HG02885 (cell line): Measurements from ENCODE around the gene APOH.
"Not testable (repeated sequence)": the region's sequence is repeated elsewhere in the genome, so short reads cannot be mapped to it uniquely, and the experiment has no call there.

ENCODE experiments used
- ATAC-seq: cut with Tn5 transposase; IDR thresholded peaks from one replicate; pipeline ENCODE4 v1.9.1; 2021; ENCODE audit warnings: mild to moderate bottlenecking; ENCODE audit not compliant: unreplicated experiment, poor library complexity

APOH gene

DNA sequence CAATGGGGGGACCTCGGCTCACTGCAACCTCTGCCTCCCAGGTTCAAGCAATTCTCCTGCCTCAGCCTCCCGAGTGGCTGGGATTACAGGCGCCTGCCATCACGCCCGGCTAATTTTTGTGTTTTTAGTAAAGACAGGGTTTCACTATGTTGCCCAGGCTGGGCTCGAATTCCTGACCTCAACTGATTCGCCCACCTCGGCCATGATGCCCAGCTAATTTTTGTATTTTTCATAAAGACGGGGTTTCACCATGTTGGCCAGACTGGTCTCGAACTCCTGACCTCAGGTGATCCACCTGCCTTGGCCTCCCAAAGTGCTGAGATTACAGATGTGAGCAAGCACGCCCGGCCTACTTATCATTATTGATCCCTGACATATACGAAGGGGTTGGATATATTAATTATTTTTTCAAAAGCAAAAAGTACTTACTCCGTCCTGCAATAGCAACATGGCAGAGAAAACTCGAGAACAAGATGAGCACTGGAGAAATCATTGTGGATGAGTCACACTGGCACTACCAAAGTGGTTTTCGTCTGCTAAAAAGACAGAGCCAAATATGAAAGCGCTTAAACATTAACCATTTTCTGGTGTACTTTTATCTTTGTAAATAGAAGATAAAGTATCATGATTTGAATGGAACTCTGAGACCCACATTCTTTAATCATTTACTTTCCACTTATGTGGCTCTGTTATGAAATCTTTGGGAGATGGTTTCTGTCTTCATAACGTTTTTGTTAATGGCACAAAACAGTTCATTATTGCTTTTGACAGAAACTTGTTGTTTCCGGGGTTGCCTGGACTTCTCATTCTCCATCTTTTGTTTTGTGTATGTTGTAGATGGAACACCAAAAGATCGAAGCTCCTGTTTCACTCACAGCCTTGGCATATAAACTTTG lies at the start of gene APOH:
TSS of gene APOH (minus strand) at position 529 of the 896 bp plus-strand sequence. CDS start at position 493, 36 bp downstream.
- ATAC-seq = no peak

GRCh38 chr17:66277191-66277590 lies 48.0 kb upstream of the APOH start:
- ATAC-seq = no peak

DNA sequence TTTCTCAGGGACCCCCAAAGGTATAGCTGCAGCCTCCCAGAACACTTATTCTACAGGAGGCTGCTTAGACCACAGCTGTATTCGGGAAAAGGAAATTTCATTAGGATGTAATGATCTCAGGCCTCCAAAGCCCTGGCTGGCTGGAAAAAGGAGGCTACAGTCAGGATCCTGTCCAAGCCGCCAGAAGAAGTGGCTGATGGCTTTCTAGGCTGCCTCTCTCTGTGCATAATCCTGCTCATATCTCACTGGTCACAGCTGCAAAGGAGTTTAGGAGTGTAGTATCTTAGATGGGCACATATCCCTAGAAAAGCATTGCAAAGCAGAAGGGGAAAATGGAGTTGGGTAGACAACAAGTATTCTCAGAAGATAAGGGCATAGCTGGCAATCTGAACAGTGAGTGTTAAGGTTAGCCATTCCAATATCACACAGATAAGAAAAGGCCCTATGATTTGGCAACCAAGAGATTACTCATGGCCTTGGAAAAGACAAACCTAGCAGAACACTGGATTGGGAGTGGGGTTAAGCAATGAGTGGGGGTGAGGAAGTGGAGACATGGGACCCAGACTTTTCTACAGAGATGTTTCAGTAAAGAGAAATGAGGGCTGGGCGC lies 47.2 kb upstream of the APOH start:
- ATAC-seq = no peak

DNA sequence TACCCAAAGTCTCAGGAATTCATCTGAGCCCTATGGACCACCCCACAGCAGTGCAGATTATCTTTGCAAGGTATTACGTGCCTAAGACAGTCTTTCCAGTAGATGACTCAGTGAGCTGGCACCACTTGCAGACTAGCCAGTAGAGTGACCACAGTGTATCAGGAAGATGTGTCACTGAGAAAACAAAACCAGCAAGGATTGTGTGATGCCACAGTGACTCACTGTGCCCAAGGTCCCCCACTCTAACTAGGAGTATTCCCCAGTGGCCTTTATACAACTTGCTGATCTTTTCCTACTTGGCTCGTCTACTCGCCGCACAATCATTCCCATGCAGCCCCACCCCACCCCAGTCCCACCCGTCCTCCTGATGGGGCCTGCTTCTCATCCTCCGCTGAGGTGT lies 46.4 kb upstream of the APOH start:
- ATAC-seq = no peak

- no peak for ATAC-seq
These were observed 44.3 kb upstream of the APOH start for GRCh38 chr17:66273586-66273848.

GRCh38 chr17:66272811-66273585 lies 43.8 kb upstream of the APOH start:
- ATAC-seq = no peak

- no peak for ATAC-seq
These were observed 42.3 kb upstream of the APOH start for GRCh38 chr17:66271512-66271911.

GRCh38 chr17:66270106-66270505 lies 40.9 kb upstream of the APOH start:
- no peak for ATAC-seq

- ATAC-seq = no peak
These were observed 39.2 kb upstream of the APOH start for GRCh38 chr17:66268247-66268927.

- no peak for ATAC-seq
These were observed 35.5 kb upstream of the APOH start for GRCh38 chr17:66264696-66265095.

GRCh38 chr17:66262767-66263166 lies 33.6 kb upstream of the APOH start:
- ATAC-seq = no peak

DNA sequence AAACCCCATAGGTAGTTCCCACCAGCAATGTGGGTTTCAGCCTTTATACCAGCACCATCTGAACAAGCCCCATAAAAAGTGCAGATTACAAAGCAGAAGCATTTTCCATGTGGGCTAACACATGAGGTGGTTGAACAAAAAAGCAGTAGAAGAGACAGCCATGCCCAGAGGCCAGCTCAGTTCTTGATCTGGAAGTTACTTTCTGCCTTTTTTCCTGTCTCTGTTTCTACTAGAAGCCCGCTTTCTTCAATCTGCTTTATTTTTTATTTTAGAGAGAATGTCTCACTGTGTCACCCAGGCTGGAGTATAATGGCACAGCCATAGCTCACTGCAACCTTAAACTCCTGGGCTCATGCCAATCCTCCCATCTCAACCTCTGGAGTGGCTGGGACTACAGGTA lies 31.5 kb upstream of the APOH start:
- ATAC-seq = no peak

- no peak for ATAC-seq
These were observed 31.1 kb upstream of the APOH start for GRCh38 chr17:66260275-66260674.

DNA sequence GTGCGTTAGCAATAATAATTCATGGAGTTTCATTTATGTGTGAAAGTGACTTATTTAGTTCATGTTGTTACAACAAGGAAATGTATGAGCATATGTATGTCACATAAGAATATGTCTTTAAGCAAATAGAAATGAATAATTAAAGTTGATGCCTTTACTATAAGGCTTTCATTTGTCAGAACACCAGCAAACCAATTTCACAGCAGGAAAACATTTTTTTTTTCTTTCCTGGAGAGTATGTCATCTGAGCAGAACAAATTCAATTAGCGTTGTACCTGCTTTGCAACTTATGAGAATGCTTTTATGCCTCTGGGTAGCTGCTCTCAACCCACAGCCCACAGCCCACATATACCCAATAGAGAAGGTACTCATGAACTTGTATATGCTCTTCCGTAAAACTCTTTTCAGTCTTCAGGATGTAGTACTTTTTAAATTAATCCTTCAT lies 26.3 kb upstream of the APOH start:
- ATAC-seq = no peak

GRCh38 chr17:66255112-66255511 lies 25.9 kb upstream of the APOH start:
- no peak for ATAC-seq

GRCh38 chr17:66253458-66253857 lies 24.2 kb upstream of the APOH start:
- ATAC-seq = not testable (repeated sequence)

DNA sequence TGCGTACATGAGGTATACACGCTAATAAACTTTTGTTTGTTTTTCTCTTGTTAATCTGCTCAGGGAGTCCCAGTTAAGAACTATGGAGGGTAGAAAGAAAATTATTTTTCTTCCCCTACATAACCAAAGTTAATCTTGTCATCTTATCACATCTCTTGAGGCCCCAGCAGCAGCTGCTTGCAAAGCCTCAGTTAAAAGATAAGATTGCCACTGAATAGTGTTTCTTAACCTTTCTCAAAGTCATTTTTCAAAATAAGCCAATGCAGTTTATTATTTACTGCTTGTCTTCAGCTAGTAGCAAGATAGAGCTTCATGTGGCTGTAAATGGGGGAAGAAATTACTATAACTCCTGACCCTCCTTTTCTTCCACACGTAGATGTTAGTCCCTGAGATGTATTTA lies 21.5 kb upstream of the APOH start:
- ATAC-seq = no peak

DNA sequence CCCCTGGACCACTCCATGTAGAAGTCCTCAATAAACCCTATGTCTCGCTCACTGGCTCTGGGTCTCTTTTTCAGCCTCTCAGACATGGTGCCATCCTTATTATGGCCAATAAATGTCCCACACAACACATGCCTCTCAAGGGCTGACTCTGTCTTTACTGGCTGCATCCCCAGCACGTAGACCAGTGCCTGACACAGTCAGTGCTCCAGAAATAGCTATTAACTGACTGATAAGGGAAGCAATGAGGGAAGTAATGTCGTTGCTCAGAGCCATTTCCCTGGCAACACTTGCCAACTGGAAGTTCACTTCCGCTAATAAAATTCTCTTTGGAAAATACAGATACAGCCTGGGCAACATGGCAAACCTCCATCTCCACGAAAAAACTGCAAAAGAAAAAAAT lies 19.1 kb upstream of the APOH start:
- no peak for ATAC-seq

DNA sequence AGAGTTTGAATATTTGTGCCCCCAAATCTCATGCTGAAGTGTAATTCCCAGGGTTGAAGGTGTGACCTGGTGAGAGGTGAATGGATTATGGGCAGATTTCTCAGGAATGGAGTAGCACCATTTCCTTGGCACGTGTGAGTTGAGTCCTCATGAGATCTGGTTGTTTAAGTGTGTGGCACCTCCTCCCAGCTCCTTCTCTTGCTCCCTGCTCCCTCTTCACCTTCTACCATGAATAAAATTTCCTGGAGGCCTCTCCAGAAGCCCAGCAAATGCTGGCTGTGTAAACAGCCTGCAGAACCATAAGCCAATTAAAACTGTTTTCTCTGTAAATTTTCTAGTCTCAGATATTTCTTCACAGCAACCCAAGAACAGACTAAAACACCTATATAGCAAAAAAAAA lies 12.6 kb upstream of the APOH start:
- no peak for ATAC-seq

DNA sequence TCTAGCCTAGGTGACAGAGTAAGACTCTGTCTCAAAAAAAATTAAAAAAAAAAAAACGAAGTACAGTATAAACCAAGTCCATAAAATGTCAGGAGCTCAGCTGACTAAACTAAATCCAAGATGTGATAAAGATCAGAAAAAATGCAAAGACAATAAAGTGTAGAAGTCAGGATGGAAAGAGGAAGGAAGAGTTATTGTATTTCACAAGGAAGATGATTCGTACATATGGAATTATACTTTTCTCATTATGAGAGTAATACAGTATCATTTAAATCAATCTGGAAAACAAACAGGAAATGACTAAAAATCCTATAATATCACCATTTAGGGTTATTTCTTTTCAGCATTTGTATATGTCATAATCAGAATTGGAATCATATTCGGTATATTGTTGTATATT lies 11.4 kb upstream of the APOH start:
- no peak for ATAC-seq

DNA sequence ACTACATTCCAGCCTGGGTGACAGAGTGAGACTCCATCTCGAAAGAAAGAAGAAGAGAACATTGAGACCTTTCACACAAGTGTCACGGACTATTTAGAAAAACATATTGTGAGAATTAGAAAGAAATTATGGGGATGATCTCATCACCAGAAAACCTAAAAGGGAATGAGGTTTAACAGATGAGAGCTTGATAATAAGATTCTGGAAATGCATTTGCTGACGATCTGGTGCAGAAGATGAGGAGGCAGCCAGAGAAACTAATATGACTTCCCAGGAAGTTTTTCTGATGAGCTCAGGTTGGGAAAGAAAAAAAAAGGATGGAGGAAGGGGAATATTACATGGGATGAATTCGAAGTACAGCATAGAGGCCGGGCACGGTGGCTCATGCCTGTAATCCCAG lies 10.8 kb upstream of the APOH start:
- ATAC-seq = no peak
